WTC11 (cell line): Measurements from ENCODE around the gene ANG. TPM values are rescaled to one million over a fixed set of nuclear protein-coding genes. Genes with fewer than 3 reads are reported as not detected.
"Not testable (repeated sequence)": the region's sequence is repeated elsewhere in the genome, so short reads cannot be mapped to it uniquely, and the experiment has no call there.

ENCODE experiments used
- ATAC-seq: fragments of 200-7000 bp; cut with Tn5 transposase; 2 replicates; pipeline ENCODE4 v1.10.0; 2021; ENCODE audit warnings: mild to moderate bottlenecking, moderate library complexity
- CTCF ChIA-PET: fragments of 300-600 bp; sonication (Branson Sonifier 250); formaldehyde crosslinking; loops from one replicate; lab custom pipeline; 2021; ENCODE audit warnings: antibody characterized with exemption; lab: Charles Lee
- POLR2A ChIA-PET: fragments of 350-600 bp; sonication (Branson Sonifier 250); formaldehyde crosslinking; loops from one replicate; lab custom pipeline; 2021; ENCODE audit warnings: antibody characterized with exemption; lab: Charles Lee
- DNase-seq: peaks from one replicate; pipeline ENCODE4 v3.0.0; 2021; ENCODE audit warnings: low spot score
- H3K27ac Mint-ChIP-seq: 2 replicates; pipeline ENCODE4 v1.8.0; 2021; ENCODE audit warnings: mixed read lengths
- H3K27me3 Mint-ChIP-seq: 2 replicates; pipeline ENCODE4 v1.8.0; 2021; ENCODE audit warnings: low read depth, mild to moderate bottlenecking, moderate library complexity, mixed read lengths
- H3K36me3 Mint-ChIP-seq: 2 replicates; pipeline ENCODE4 v1.8.0; 2021; ENCODE audit warnings: mixed read lengths
- H3K4me1 Mint-ChIP-seq: 2 replicates; pipeline ENCODE4 v1.8.0; 2022; ENCODE audit warnings: mixed read lengths
- H3K4me3 Mint-ChIP-seq: 2 replicates; pipeline ENCODE4 v1.8.0; 2021; ENCODE audit warnings: mild to moderate bottlenecking, moderate library complexity, mixed read lengths
- H3K9me3 Mint-ChIP-seq: 2 replicates; pipeline ENCODE4 v1.8.0; 2021; ENCODE audit warnings: mixed read lengths
- EMX1 ChIP-seq: fragments of 250-450 bp; sonication (Bioruptor Pico); IDR thresholded peaks from 2 replicates; pipeline ENCODE4 v1.8.0; 2021; ENCODE audit warnings: mild to moderate bottlenecking
- FOXK1 ChIP-seq: sonication (generic); formaldehyde crosslinking; IDR thresholded peaks from 2 replicates; pipeline ENCODE4 v1.8.0; 2022; ENCODE audit warnings: mild to moderate bottlenecking, moderate library complexity, missing genetic modification reagents
- GRHL2 ChIP-seq: fragments of 250-450 bp; sonication (Bioruptor Pico); IDR thresholded peaks from 2 replicates; pipeline ENCODE4 v1.8.0; 2022; ENCODE audit warnings: mild to moderate bottlenecking, moderate library complexity; ENCODE audit not compliant: insufficient replicate concordance, severe bottlenecking
- GTF2I ChIP-seq: fragments of 250-450 bp; sonication (Bioruptor Pico); conservative IDR thresholded peaks from 2 replicates; pipeline ENCODE4 v1.4.0; 2021; ENCODE audit warnings: mild to moderate bottlenecking
- JAZF1 ChIP-seq: fragments of 250-450 bp; sonication (Bioruptor Pico); IDR thresholded peaks from 2 replicates; pipeline ENCODE4 v1.9.0; 2021; ENCODE audit warnings: moderate library complexity, mild to moderate bottlenecking, inconsistent platforms
- JUN ChIP-seq: sonication (generic); formaldehyde crosslinking; IDR thresholded peaks from 2 replicates; pipeline ENCODE4 v1.8.0; 2023; ENCODE audit warnings: mild to moderate bottlenecking, missing genetic modification reagents
- NFATC4 ChIP-seq: fragments of 250-450 bp; sonication (Bioruptor Pico); IDR thresholded peaks from 2 replicates; pipeline ENCODE4 v1.9.0; 2021; ENCODE audit warnings: mild to moderate bottlenecking
- NR2C2 ChIP-seq: sonication (generic); formaldehyde crosslinking; IDR thresholded peaks from 2 replicates; pipeline ENCODE4 v1.8.0; 2022; ENCODE audit warnings: mild to moderate bottlenecking, missing genetic modification reagents
- NR3C1 ChIP-seq: sonication (generic); formaldehyde crosslinking; conservative IDR thresholded peaks from 2 replicates; pipeline ENCODE4 v1.8.1; 2023; ENCODE audit warnings: low read depth, mild to moderate bottlenecking, missing genetic modification reagents
- PRRX2 ChIP-seq: fragments of 250-450 bp; sonication (Bioruptor Pico); IDR thresholded peaks from 2 replicates; pipeline ENCODE4 v1.8.0; 2021; ENCODE audit warnings: mild to moderate bottlenecking
- RORB ChIP-seq: fragments of 250-450 bp; sonication (Bioruptor Pico); IDR thresholded peaks from 2 replicates; pipeline ENCODE4 v1.9.0; 2021; ENCODE audit warnings: mild to moderate bottlenecking
- SMAD4 ChIP-seq: sonication (generic); formaldehyde crosslinking; IDR thresholded peaks from 2 replicates; pipeline ENCODE4 v1.8.0; 2022; ENCODE audit warnings: mild to moderate bottlenecking, missing genetic modification reagents
- ZBTB21 ChIP-seq: sonication (generic); formaldehyde crosslinking; IDR thresholded peaks from 2 replicates; pipeline ENCODE4 v1.8.1; 2023; ENCODE audit warnings: mild to moderate bottlenecking, missing genetic modification reagents, borderline replicate concordance
- ZNF219 ChIP-seq: sonication (generic); formaldehyde crosslinking; IDR thresholded peaks from 2 replicates; pipeline ENCODE4 v1.8.0; 2023; ENCODE audit warnings: missing genetic modification reagents, mild to moderate bottlenecking, borderline replicate concordance
- ZNF671 ChIP-seq: fragments of 250-450 bp; sonication (Bioruptor Pico); IDR thresholded peaks from 2 replicates; pipeline ENCODE4 v1.8.0; 2021; ENCODE audit warnings: mild to moderate bottlenecking
- total RNA-seq: library from RNA; stranded (reverse); gene quantifications from 3 replicates; pipeline ENCODE4 v1.2.3, GENCODE V29; 2021
- TF ChIP-seq, protein P1 (sequence below): sonication (generic); formaldehyde crosslinking; IDR thresholded peaks from 2 replicates; pipeline ENCODE4 v1.8.0; 2023; ENCODE audit warnings: missing genetic modification reagents, mild to moderate bottlenecking, borderline replicate concordance
- TF ChIP-seq, protein P2 (sequence below): sonication (generic); formaldehyde crosslinking; IDR thresholded peaks from 2 replicates; pipeline ENCODE4 v1.8.0; 2022; ENCODE audit warnings: mild to moderate bottlenecking, missing genetic modification reagents
- TF ChIP-seq, protein P3 (sequence below): sonication (generic); formaldehyde crosslinking; IDR thresholded peaks from 2 replicates; pipeline ENCODE4 v1.8.0; 2023; ENCODE audit warnings: missing genetic modification reagents
- TF ChIP-seq, protein P4 (sequence below): sonication (generic); formaldehyde crosslinking; IDR thresholded peaks from 2 replicates; pipeline ENCODE4 v1.8.0; 2023; ENCODE audit warnings: mild to moderate bottlenecking, missing genetic modification reagents
- TF ChIP-seq, protein P5 (sequence below): sonication (generic); formaldehyde crosslinking; IDR thresholded peaks from 2 replicates; pipeline ENCODE4 v1.8.1; 2022; ENCODE audit warnings: missing genetic modification reagents, borderline replicate concordance
- TF ChIP-seq, protein P6 (sequence below): sonication (generic); formaldehyde crosslinking; IDR thresholded peaks from 2 replicates; pipeline ENCODE4 v1.8.1; 2023; ENCODE audit warnings: mild to moderate bottlenecking, missing genetic modification reagents
- TF ChIP-seq, protein P7 (sequence below): sonication (generic); formaldehyde crosslinking; conservative IDR thresholded peaks from 2 replicates; pipeline ENCODE4 v1.8.1; 2022; ENCODE audit warnings: mild to moderate bottlenecking, missing genetic modification reagents

The ANG gene
- total RNA-seq, 1 experiment from 2014 or later, result 4.8 TPM

DNA sequence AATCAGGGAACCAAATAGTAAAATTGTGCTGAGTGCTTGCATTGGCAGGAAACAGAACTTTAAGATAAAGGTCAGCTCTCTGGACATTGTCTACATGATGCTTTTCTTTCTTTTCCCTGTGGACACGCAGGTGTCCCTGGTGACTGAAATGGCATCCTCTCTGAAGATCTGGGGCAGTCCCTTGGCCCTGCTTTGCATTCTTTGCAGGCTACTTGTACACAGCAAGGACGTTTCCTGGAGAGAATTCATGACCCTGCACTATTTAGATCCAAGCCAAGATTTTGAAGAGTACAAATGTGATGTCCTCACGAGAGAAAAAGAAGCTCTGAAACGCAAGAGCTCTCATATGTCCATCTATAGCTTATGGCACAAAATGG lies 45.9 kb downstream of the ANG start:
- ChIA-PET POLR2A (no interaction called here), CTCF (interaction anchor here (1.2 to 1.4 kb wide), 2 partner anchors 11 to 77 kb away, joined by 4 to 5 read pairs; partner anchors contain the start of gene EDDM3A)
- no peaks in the 10 kb centered on the region; the same call in 1 of the 2 replicates for H3K27me3 Mint-ChIP-seq
- H3K4me3 Mint-ChIP-seq, result no peak overlapping the region
- no peak for ATAC-seq
- DNase-seq, result no peak
- H3K27ac Mint-ChIP-seq, result no peak overlapping the region
- no peaks in the 10 kb centered on the region for H3K9me3 Mint-ChIP-seq
- H3K36me3 Mint-ChIP-seq, result no peaks in the 10 kb centered on the region
- TF ChIP-seq, protein P1, sequence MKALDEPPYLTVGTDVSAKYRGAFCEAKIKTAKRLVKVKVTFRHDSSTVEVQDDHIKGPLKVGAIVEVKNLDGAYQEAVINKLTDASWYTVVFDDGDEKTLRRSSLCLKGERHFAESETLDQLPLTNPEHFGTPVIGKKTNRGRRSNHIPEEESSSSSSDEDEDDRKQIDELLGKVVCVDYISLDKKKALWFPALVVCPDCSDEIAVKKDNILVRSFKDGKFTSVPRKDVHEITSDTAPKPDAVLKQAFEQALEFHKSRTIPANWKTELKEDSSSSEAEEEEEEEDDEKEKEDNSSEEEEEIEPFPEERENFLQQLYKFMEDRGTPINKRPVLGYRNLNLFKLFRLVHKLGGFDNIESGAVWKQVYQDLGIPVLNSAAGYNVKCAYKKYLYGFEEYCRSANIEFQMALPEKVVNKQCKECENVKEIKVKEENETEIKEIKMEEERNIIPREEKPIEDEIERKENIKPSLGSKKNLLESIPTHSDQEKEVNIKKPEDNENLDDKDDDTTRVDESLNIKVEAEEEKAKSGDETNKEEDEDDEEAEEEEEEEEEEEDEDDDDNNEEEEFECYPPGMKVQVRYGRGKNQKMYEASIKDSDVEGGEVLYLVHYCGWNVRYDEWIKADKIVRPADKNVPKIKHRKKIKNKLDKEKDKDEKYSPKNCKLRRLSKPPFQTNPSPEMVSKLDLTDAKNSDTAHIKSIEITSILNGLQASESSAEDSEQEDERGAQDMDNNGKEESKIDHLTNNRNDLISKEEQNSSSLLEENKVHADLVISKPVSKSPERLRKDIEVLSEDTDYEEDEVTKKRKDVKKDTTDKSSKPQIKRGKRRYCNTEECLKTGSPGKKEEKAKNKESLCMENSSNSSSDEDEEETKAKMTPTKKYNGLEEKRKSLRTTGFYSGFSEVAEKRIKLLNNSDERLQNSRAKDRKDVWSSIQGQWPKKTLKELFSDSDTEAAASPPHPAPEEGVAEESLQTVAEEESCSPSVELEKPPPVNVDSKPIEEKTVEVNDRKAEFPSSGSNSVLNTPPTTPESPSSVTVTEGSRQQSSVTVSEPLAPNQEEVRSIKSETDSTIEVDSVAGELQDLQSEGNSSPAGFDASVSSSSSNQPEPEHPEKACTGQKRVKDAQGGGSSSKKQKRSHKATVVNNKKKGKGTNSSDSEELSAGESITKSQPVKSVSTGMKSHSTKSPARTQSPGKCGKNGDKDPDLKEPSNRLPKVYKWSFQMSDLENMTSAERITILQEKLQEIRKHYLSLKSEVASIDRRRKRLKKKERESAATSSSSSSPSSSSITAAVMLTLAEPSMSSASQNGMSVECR (CRISPR knock-in tag), result no peak
- TF ChIP-seq, protein P2, sequence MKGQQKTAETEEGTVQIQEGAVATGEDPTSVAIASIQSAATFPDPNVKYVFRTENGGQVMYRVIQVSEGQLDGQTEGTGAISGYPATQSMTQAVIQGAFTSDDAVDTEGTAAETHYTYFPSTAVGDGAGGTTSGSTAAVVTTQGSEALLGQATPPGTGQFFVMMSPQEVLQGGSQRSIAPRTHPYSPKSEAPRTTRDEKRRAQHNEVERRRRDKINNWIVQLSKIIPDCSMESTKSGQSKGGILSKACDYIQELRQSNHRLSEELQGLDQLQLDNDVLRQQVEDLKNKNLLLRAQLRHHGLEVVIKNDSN (CRISPR knock-in tag), result no peak
- TF ChIP-seq NR3C1 (CRISPR knock-in tag) (no peak), PRRX2 (no peak), NR2C2 (CRISPR knock-in tag) (no peak), ZNF219 (CRISPR knock-in tag) (no peak), JAZF1 (CRISPR knock-in tag) (no peak), GRHL2 (no peak), FOXK1 (CRISPR knock-in tag) (no peak)
- TF ChIP-seq, protein P3, sequence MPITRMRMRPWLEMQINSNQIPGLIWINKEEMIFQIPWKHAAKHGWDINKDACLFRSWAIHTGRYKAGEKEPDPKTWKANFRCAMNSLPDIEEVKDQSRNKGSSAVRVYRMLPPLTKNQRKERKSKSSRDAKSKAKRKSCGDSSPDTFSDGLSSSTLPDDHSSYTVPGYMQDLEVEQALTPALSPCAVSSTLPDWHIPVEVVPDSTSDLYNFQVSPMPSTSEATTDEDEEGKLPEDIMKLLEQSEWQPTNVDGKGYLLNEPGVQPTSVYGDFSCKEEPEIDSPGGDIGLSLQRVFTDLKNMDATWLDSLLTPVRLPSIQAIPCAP (CRISPR knock-in tag), result no peak
- TF ChIP-seq, protein P4, sequence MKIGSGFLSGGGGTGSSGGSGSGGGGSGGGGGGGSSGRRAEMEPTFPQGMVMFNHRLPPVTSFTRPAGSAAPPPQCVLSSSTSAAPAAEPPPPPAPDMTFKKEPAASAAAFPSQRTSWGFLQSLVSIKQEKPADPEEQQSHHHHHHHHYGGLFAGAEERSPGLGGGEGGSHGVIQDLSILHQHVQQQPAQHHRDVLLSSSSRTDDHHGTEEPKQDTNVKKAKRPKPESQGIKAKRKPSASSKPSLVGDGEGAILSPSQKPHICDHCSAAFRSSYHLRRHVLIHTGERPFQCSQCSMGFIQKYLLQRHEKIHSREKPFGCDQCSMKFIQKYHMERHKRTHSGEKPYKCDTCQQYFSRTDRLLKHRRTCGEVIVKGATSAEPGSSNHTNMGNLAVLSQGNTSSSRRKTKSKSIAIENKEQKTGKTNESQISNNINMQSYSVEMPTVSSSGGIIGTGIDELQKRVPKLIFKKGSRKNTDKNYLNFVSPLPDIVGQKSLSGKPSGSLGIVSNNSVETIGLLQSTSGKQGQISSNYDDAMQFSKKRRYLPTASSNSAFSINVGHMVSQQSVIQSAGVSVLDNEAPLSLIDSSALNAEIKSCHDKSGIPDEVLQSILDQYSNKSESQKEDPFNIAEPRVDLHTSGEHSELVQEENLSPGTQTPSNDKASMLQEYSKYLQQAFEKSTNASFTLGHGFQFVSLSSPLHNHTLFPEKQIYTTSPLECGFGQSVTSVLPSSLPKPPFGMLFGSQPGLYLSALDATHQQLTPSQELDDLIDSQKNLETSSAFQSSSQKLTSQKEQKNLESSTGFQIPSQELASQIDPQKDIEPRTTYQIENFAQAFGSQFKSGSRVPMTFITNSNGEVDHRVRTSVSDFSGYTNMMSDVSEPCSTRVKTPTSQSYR (CRISPR knock-in tag), result no peak
- peaks cover 16% of the 10 kb centered on the region for H3K4me1 Mint-ChIP-seq

DNA sequence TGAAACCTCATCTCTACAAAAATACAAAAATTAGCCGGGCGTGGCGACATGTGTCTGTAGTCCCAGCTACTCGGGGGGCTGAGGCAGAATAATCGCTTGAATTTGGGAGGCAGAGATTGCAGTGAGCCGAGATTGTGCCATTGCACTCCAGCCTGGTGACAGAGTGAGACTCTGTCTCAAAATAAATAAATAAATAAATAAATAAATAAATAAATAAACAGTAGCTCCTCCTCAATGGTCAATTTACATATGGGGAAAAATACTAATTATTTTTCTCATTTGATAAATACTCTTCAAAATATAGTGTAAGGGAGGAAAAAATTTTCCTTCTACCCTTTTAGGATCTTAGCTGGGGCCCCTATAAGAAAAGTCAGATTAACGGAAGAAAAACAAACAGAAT lies 49.7 kb downstream of the ANG start:
- not testable (repeated sequence) for H3K9me3 Mint-ChIP-seq

DNA sequence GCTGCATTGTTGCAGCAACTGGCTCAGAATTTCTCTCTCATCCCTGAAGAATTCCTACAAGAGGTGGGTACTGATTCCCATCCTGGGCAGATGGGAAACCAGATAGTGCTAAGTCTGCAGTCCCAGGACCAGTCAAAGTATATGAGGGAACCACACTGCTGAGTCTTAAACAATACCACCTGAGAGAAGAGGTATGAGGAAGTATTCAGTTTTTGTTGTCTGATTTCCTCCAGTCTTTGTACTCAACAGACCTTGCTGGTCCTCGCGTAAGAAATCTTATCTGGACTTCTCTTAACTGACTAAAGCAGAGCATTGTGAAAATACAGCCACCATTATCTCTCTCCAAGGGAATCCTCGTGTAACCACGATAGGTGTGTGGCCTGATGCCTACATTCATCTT lies 53.6 kb downstream of the ANG start:
- no peak overlapping the region for H3K27ac Mint-ChIP-seq
- ATAC-seq (no peak), DNase-seq (no peak)
- peaks cover 2% of the 10 kb centered on the region; the same call in 1 of the 2 replicates for H3K4me1 Mint-ChIP-seq
- POLR2A ChIA-PET, result no interaction called here
- CTCF ChIA-PET, result interaction anchor here (1.2 kb wide), 1 partner anchor 10 kb away, joined by 3 read pairs; no protein-coding TSS in a partner anchor
- no peaks in the 10 kb centered on the region for H3K36me3 Mint-ChIP-seq
- no peak overlapping the region for H3K4me3 Mint-ChIP-seq
- peaks cover 2% of the 10 kb centered on the region; the same call in 1 of the 2 replicates for H3K27me3 Mint-ChIP-seq
- H3K9me3 Mint-ChIP-seq, result no peaks in the 10 kb centered on the region
- TF ChIP-seq GTF2I (CRISPR knock-in tag) (no peak), ZNF671 (CRISPR knock-in tag) (no peak), NR2C2 (CRISPR knock-in tag) (no peak), SMAD4 (CRISPR knock-in tag) (no peak), JUN (CRISPR knock-in tag) (no peak), NFATC4 (no peak), ZBTB21 (CRISPR knock-in tag) (no peak), EMX1 (CRISPR knock-in tag) (no peak), RORB (CRISPR knock-in tag) (no peak)
- TF ChIP-seq, protein P5, sequence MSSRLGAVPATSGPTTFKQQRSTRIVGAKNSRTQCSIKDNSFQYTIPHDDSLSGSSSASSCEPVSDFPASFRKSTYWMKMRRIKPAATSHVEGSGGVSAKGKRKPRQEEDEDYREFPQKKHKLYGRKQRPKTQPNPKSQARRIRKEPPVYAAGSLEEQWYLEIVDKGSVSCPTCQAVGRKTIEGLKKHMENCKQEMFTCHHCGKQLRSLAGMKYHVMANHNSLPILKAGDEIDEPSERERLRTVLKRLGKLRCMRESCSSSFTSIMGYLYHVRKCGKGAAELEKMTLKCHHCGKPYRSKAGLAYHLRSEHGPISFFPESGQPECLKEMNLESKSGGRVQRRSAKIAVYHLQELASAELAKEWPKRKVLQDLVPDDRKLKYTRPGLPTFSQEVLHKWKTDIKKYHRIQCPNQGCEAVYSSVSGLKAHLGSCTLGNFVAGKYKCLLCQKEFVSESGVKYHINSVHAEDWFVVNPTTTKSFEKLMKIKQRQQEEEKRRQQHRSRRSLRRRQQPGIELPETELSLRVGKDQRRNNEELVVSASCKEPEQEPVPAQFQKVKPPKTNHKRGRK, result no peak
- TF ChIP-seq, protein P6, sequence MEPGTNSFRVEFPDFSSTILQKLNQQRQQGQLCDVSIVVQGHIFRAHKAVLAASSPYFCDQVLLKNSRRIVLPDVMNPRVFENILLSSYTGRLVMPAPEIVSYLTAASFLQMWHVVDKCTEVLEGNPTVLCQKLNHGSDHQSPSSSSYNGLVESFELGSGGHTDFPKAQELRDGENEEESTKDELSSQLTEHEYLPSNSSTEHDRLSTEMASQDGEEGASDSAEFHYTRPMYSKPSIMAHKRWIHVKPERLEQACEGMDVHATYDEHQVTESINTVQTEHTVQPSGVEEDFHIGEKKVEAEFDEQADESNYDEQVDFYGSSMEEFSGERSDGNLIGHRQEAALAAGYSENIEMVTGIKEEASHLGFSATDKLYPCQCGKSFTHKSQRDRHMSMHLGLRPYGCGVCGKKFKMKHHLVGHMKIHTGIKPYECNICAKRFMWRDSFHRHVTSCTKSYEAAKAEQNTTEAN (CRISPR knock-in tag), result no peak
- TF ChIP-seq, protein P7, sequence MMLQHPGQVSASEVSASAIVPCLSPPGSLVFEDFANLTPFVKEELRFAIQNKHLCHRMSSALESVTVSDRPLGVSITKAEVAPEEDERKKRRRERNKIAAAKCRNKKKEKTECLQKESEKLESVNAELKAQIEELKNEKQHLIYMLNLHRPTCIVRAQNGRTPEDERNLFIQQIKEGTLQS (CRISPR knock-in tag), result no peak

More for the DNA sequence above, 49.7 kb downstream of the ANG start:
- H3K36me3 Mint-ChIP-seq, ATAC-seq, H3K4me3 Mint-ChIP-seq, H3K4me1 Mint-ChIP-seq, H3K27ac Mint-ChIP-seq, DNase-seq, H3K27me3 Mint-ChIP-seq, POLR2A ChIA-PET: not testable (repeated sequence)
- CTCF ChIA-PET, result interaction anchor here (1.0 kb wide), 1 partner anchor 65 kb away, joined by 4 read pairs; no protein-coding TSS in a partner anchor
